ENCODE measurements around the gene IL1RAPL1. TPM values are rescaled to one million over a fixed set of nuclear protein-coding genes. Genes with fewer than 3 reads are reported as not detected.

Gene IL1RAPL1
- total and polyA plus RNA-seq, 2 experiments from 2014 or later: 0.18 to 0.49 TPM

- no peak for TF ChIP-seq ZNF114 (CRISPR knock-in tag; IDR thresholded peaks at IDR 0.05)
These were observed 994.0 kb downstream of the IL1RAPL1 start (continued) for GRCh38 chrX:29581223-29581622.

- Histone ChIP-seq H3K4me3 (no peak overlapping the region), H4K20me1 (replicated peaks; ENCODE audit: insufficient read depth) (no peaks in the 10 kb centered on the region), H2AFZ (no peak overlapping the region), H3K27ac (ENCODE audit: low read depth) (no peak overlapping the region), H3K36me3 (ENCODE audit: insufficient read depth) (no peaks in the 10 kb centered on the region), H3K79me2 (replicated peaks; ENCODE audit: insufficient read depth) (no peaks in the 10 kb centered on the region), H3F3A (replicated peaks; ENCODE audit: low read depth) (no peaks in the 10 kb centered on the region), H3K4me2 (no peak overlapping the region), H3K4me1 (ENCODE audit: insufficient read depth) (no peaks in the 10 kb centered on the region), H3K9me2 (ENCODE audit: insufficient read depth) (no peaks in the 10 kb centered on the region), H3K27me3 (ENCODE audit: insufficient read depth) (no peaks in the 10 kb centered on the region)
- H3K27me3 Mint-ChIP-seq (ENCODE audit: insufficient read depth, low read depth, poor library complexity): no peaks in the 10 kb centered on the region
- no peak overlapping the region for H3K4me3 Mint-ChIP-seq
- no peaks in the 10 kb centered on the region for H3K36me3 Mint-ChIP-seq (ENCODE audit: low read depth)
- no peak for TF ChIP-seq ZNF462 (CRISPR knock-in tag; IDR thresholded peaks at IDR 0.05)
- no peak for TF ChIP-seq ZNF331 (CRISPR knock-in tag; IDR thresholded peaks at IDR 0.05; ENCODE audit: low read depth)
- no peak for TF ChIP-seq NANOG (IDR thresholded peaks at IDR 0.05; ENCODE audit: borderline replicate concordance)
- no peak for TF ChIP-seq CTCF (conservative IDR thresholded peaks at IDR 0.05; ENCODE audit: low read depth in 2 of 2)
- TF ChIP-seq ETS1 (IDR thresholded peaks at IDR 0.05): no peak
- no peak for TF ChIP-seq STAT1 (IDR thresholded peaks at IDR 0.05; ENCODE audit: unreplicated experiment)
- no peak for TF ChIP-seq CREB1 (CRISPR knock-in tag; IDR thresholded peaks at IDR 0.05; ENCODE audit: low read depth)
- TF ChIP-seq POLR2AphosphoS5 (IDR thresholded peaks at IDR 0.05; ENCODE audit: low read depth): no peak
- no peak for TF ChIP-seq REST (IDR thresholded peaks at IDR 0.05; ENCODE audit: unreplicated experiment)
- no peak for TF ChIP-seq JUNB (IDR thresholded peaks at IDR 0.05; ENCODE audit: unreplicated experiment)
- TF ChIP-seq ZNF114 (CRISPR knock-in tag; IDR thresholded peaks at IDR 0.05): no peak
- TF ChIP-seq EZH2phosphoT487 (IDR thresholded peaks at IDR 0.05; ENCODE audit: unreplicated experiment): no peak
- TF ChIP-seq EZH2 (IDR thresholded peaks at IDR 0.05; ENCODE audit: low read depth, unreplicated experiment): no peak
- ATAC-seq (no peak), DNase-seq (ENCODE audit: low spot score) (no peak)
- H3K9me3 Mint-ChIP-seq: no peaks in the 10 kb centered on the region
- no peaks in the 10 kb centered on the region; the same call in 2 of the 3 replicates for H3K4me1 Mint-ChIP-seq
- H3K27ac Mint-ChIP-seq: no peak overlapping the region
These were observed 999.9 kb downstream of the IL1RAPL1 start for GRCh38 chrX:29587107-29587506.

All from GM23338 (cell line).